Gastrocnemius medialis (tissue), 4 donors: Measurements from ENCODE around the gene BET1L. TPM values are rescaled to one million over a fixed set of nuclear protein-coding genes. Genes with fewer than 3 reads are reported as not detected.
"Not testable (repeated sequence)": the region's sequence is repeated elsewhere in the genome, so short reads cannot be mapped to it uniquely, and the experiment has no call there.

Experiments used
- ATAC-seq, 2 donors: fragments of 150-250 bp; one replicate each; pipeline ENCODE4 v1.9.1; 2016
- DNase-seq, 2 donors: peaks; one replicate each; pipeline ENCODE4 v3.0.0-alpha.2; 2019
- H3K27ac ChIP-seq, 4 donors: fragments of 200-600 bp; sonication (generic); 1 replicate in 1 of 4; 2 replicates in 3 of 4; pipeline ENCODE4 v1.5.1; 2016 to 2018; ENCODE audit warnings: mild to moderate bottlenecking in 2 of 4, moderate library complexity in 1 of 4
- H3K27me3 ChIP-seq, 3 donors: fragments of 200-600 bp; sonication (generic) in 2 of 3; 1 replicate in 1 of 3; 2 replicates in 2 of 3; pipeline versions ENCODE4 v1.5.1 to v1.6.0; 2016 to 2019; ENCODE audit warnings: mild to moderate bottlenecking in 1 of 3, moderate library complexity in 1 of 3
- H3K36me3 ChIP-seq, 2 donors: fragments of 200-600 bp; sonication (generic) in 1 of 2; one replicate each; pipeline ENCODE4 v1.5.1; 2017 to 2018
- H3K4me1 ChIP-seq, 2 donors: fragments of 200-600 bp; sonication (generic) in 1 of 2; one replicate each; pipeline ENCODE4 v1.5.1; 2016 to 2017; ENCODE audit warnings: mild to moderate bottlenecking in 2 of 2
- H3K4me3 ChIP-seq, 4 donors: fragments of 200-600 bp; sonication (generic) in 3 of 4; 1 replicate in 1 of 4; 2 replicates in 3 of 4; pipeline ENCODE4 v1.5.1; 2016 to 2019; ENCODE audit warnings: mild to moderate bottlenecking in 2 of 4
- H3K9me3 ChIP-seq, 3 donors: fragments of 200-600 bp; sonication (generic) in 2 of 3; 1 replicate in 1 of 3; 2 replicates in 2 of 3; pipeline ENCODE4 v1.5.1; 2016 to 2019
- POLR2A ChIP-seq, 2 donors: fragments of 450-650 bp; IDR thresholded peaks; one replicate each; pipeline ENCODE4 v1.6.1; 2017; ENCODE audit warnings: antibody characterized with exemption in 2 of 2, mild to moderate bottlenecking in 2 of 2, moderate library complexity in 2 of 2
- in situ Hi-C, 4 donors: fragments of 200-750 bp; cut with MboI; loops; one replicate each; pipeline versions ENCODE4 v1.15.0 to v1.8.0; 2017; ENCODE audit warnings: low sequenced_read_pairs in 4 of 4
- intact Hi-C: fragments of 100-400 bp; cut with DNase I; formaldehyde crosslinking; loops from one replicate; pipeline ENCODE4 v1.15.1; 2023; ENCODE audit warnings: low total_unique reads
- total RNA-seq, 4 donors: library from RNA; depleted of rRNA; stranded (reverse); fragments of >200 nt; gene quantifications; one replicate each; pipeline versions ENCODE4 v1.1.0 to v1.2.3, GENCODE V29; 2016
- TF ChIP-seq, protein P1 (sequence below), 5 experiments: fragments of 450-650 bp in 3 of 5; fragments of 200-600 bp in 2 of 5; sonication (generic) in 2 of 5; IDR thresholded peaks in 4 of 5; conservative IDR thresholded peaks in 1 of 5; 1 replicate in 4 of 5; 2 replicates in 1 of 5; pipeline ENCODE4 v1.5.1; 2016 to 2019; ENCODE audit warnings: antibody characterized with exemption in 5 of 5, mild to moderate bottlenecking in 3 of 5, moderate library complexity in 3 of 5

BET1L gene
- total RNA-seq, 4 donors from 2014 or later: 11.3 to 15.9 (median 12.8) TPM

- DNase-seq (no peak), ATAC-seq (no peak)
- Histone ChIP-seq H3K27me3 (no peaks in the 10 kb centered on the region), H3K36me3 (peaks cover 0 to 5% of the 10 kb centered on the region in 2 donors), H3K4me3 (no peak overlapping the region), H3K4me1 (peaks cover 6 to 9% of the 10 kb centered on the region in 2 donors), H3K9me3 (no peaks in the 10 kb centered on the region), H3K27ac (no peak overlapping the region)
- intact Hi-C loops (no loop called here), in situ Hi-C loops (no loop called here)
- TF ChIP-seq POLR2A (IDR thresholded peaks at IDR 0.05): no peak
- TF ChIP-seq, protein P1, sequence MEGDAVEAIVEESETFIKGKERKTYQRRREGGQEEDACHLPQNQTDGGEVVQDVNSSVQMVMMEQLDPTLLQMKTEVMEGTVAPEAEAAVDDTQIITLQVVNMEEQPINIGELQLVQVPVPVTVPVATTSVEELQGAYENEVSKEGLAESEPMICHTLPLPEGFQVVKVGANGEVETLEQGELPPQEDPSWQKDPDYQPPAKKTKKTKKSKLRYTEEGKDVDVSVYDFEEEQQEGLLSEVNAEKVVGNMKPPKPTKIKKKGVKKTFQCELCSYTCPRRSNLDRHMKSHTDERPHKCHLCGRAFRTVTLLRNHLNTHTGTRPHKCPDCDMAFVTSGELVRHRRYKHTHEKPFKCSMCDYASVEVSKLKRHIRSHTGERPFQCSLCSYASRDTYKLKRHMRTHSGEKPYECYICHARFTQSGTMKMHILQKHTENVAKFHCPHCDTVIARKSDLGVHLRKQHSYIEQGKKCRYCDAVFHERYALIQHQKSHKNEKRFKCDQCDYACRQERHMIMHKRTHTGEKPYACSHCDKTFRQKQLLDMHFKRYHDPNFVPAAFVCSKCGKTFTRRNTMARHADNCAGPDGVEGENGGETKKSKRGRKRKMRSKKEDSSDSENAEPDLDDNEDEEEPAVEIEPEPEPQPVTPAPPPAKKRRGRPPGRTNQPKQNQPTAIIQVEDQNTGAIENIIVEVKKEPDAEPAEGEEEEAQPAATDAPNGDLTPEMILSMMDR (IDR thresholded peaks at IDR 0.05 in 4 of 5, conservative IDR thresholded peaks at IDR 0.05 in 1 of 5): no peak
Observed at GRCh38 chr11:223884-224283, 16.7 kb upstream of the BET1L start.

- H3K27ac ChIP-seq: no peak overlapping the region
- peaks cover 0 to 5% of the 10 kb centered on the region in 2 donors for H3K36me3 ChIP-seq
- H3K9me3 ChIP-seq: no peaks in the 10 kb centered on the region
- in situ Hi-C loops: no loop called here
- H3K4me1 ChIP-seq: peaks cover 6 to 9% of the 10 kb centered on the region in 2 donors
- no peak for ATAC-seq
- no peak for DNase-seq
- no peaks in the 10 kb centered on the region for H3K27me3 ChIP-seq
- no peak for TF ChIP-seq POLR2A (IDR thresholded peaks at IDR 0.05)
- TF ChIP-seq, protein P1 (IDR thresholded peaks at IDR 0.05 in 4 of 5, conservative IDR thresholded peaks at IDR 0.05 in 1 of 5): no peak
- intact Hi-C loops: no loop called here
- H3K4me3 ChIP-seq: no peak overlapping the region
Observed at GRCh38 chr11:223026-223789, 16.0 kb upstream of the BET1L start.

DNA sequence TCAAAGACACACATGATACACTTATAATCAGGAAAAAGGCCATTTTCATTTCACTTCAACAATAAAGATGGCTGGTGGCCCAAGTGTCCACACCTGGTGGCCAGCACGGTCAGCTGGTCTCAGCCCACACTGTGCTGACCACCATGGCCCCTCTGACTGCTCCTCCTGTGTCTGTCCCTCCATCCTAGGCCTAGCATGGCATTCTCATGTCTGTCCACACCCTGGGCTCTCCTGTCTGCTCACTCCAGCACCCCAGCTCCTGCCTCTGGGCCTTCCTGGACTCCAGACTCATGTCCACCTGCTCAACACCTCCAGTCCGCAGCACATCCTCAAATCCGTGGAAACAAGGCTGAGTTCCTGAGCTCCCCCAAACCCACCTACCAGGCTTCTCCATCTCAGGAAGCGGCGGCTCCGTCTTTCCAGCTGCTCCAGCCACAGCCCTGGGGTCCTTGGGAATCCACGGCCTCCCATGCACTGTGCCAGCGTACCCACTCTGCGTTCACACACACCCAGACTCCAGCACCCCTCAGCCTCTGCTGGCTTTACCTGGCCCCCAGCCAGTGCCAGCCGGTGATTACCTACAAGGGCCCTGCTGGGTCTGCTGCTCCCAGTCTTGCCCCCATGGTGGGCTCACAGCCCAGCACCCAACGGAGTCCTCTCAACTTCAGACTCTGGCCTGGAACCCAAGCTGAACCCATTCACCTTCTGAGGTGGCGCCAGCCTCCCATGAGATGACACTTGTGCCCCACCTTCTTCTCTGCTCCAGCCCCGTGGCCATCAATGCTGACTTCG is 15.0 kb upstream of the BET1L start:
- intact Hi-C loops (no loop called here), in situ Hi-C loops (no loop called here)
- Histone ChIP-seq H3K36me3 (peaks cover 0 to 5% of the 10 kb centered on the region in 2 donors), H3K4me3 (no peak overlapping the region), H3K27ac (no peak overlapping the region), H3K9me3 (no peaks in the 10 kb centered on the region), H3K4me1 (peaks cover 6 to 9% of the 10 kb centered on the region in 2 donors), H3K27me3 (no peaks in the 10 kb centered on the region)
- TF ChIP-seq, protein P1 (IDR thresholded peaks at IDR 0.05 in 4 of 5, conservative IDR thresholded peaks at IDR 0.05 in 1 of 5): no peak
- TF ChIP-seq POLR2A (IDR thresholded peaks at IDR 0.05): no peak
- ATAC-seq (no peak), DNase-seq (no peak)

DNA sequence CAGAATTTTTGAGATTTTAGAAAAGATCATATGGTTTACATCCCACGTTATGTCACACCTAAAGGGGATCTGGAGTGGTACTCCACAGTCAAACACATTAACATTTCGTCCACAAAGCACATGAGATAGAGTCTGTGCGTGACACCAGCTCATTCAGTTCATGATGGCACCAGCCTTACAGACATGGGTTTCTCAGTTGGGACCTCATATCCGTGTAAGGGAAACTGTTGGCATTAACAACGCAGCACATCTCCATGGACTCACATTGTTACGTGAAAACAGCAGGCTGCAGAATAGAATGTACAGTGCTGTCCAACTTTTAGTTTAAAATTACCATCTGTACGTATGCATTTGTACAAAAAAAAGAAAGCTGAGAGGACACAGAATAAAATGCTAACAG is 14.3 kb upstream of the BET1L start:
- ATAC-seq (no peak), DNase-seq (no peak)
- TF ChIP-seq, protein P1 (IDR thresholded peaks at IDR 0.05 in 4 of 5, conservative IDR thresholded peaks at IDR 0.05 in 1 of 5): no peak
- TF ChIP-seq POLR2A (IDR thresholded peaks at IDR 0.05): no peak
- Histone ChIP-seq H3K36me3 (peaks cover 0 to 5% of the 10 kb centered on the region in 2 donors), H3K27me3 (no peaks in the 10 kb centered on the region), H3K9me3 (no peaks in the 10 kb centered on the region), H3K27ac (no peak overlapping the region), H3K4me3 (no peak overlapping the region), H3K4me1 (peaks cover 6 to 9% of the 10 kb centered on the region in 2 donors)
- intact Hi-C loops: no loop called here
- in situ Hi-C loops: no loop called here

DNA sequence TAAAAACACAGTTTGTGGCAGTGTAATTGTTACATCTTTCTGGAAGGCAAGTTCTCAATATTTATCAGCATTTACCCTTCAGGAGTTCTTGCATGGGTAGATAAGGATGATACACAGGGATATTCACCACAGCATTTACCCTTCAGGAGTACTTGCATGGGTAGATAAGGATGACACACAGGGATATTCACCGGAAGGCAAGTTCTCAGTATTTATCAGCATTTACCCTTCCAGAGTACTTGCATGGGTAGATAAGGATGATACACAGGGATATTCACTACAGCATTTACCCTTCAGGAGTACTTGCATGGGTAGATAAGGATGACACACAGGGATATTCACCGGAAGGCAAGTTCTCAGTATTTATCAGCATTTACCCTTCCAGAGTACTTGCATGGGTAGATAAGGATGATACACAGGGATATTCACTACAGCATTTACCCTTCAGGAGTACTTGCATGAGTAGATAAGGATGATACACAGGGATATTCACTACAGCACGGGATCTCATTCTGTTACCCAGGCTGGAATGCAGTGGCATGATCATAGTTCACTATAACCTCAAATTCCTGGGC is 13.5 kb upstream of the BET1L start:
- H3K27ac ChIP-seq, in situ Hi-C loops, H3K9me3 ChIP-seq, H3K4me3 ChIP-seq, H3K27me3 ChIP-seq, H3K36me3 ChIP-seq, H3K4me1 ChIP-seq, intact Hi-C loops, DNase-seq, ATAC-seq: not testable (repeated sequence)
